Bronchial epithelial cell (primary cell): ENCODE data around the gene GRID2. TPM values are rescaled to one million over a fixed set of nuclear protein-coding genes. Genes with fewer than 3 reads are reported as not detected.

Experiments used
- DNase-seq: peaks from one replicate; pipeline ENCODE4 v3.0.0-alpha.2; 2010; ENCODE audit warnings: low read depth
- FAIRE-seq: peaks from 2 replicates; lab custom pipeline; 2011; peaks lifted over from hg19 to GRCh38; lab: Jason Lieb, UNC
- H3K27me3 ChIP-seq: 2 replicates; pipeline ENCODE4 v1.5.1; 2011; ENCODE audit warnings: low read length; ENCODE audit not compliant: control insufficient read depth, insufficient read depth
- H3K36me3 ChIP-seq: 2 replicates; pipeline ENCODE4 v1.5.1; 2011; ENCODE audit warnings: low read length; ENCODE audit not compliant: control insufficient read depth, insufficient read depth
- H3K4me3 ChIP-seq: 2 replicates; pipeline ENCODE4 v1.5.1; 2011; ENCODE audit warnings: mild to moderate bottlenecking, low read depth, low read length, control low read depth
- total RNA-seq: library from RNA; depleted of rRNA; stranded (reverse); fragments of >200 nt; gene quantifications from 2 replicates; pipeline ENCODE4 v1.2.1, GENCODE V29; 2014
- TF ChIP-seq, protein P1 (sequence below): IDR thresholded peaks from 2 replicates; pipeline ENCODE4 v1.5.1; 2011; ENCODE audit warnings: mild to moderate bottlenecking, moderate library complexity, low read length, control low read depth, inconsistent platforms; ENCODE audit not compliant: insufficient read depth, severe bottlenecking

GRID2 gene
- total RNA-seq, 1 donor from 2014 or later = not detected

GRCh38 chr4:93228021-93228420 lies 924.3 kb downstream of the GRID2 start:
- FAIRE-seq (no peak), DNase-seq (no peak)
- no peaks in the 10 kb centered on the region for H3K27me3 ChIP-seq
- H3K36me3 ChIP-seq = no peaks in the 10 kb centered on the region
- no peak overlapping the region for H3K4me3 ChIP-seq
- TF ChIP-seq, protein P1, sequence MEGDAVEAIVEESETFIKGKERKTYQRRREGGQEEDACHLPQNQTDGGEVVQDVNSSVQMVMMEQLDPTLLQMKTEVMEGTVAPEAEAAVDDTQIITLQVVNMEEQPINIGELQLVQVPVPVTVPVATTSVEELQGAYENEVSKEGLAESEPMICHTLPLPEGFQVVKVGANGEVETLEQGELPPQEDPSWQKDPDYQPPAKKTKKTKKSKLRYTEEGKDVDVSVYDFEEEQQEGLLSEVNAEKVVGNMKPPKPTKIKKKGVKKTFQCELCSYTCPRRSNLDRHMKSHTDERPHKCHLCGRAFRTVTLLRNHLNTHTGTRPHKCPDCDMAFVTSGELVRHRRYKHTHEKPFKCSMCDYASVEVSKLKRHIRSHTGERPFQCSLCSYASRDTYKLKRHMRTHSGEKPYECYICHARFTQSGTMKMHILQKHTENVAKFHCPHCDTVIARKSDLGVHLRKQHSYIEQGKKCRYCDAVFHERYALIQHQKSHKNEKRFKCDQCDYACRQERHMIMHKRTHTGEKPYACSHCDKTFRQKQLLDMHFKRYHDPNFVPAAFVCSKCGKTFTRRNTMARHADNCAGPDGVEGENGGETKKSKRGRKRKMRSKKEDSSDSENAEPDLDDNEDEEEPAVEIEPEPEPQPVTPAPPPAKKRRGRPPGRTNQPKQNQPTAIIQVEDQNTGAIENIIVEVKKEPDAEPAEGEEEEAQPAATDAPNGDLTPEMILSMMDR = no peak

- H3K27me3 ChIP-seq = no peaks in the 10 kb centered on the region
- no peak for DNase-seq
- no peak for FAIRE-seq
- TF ChIP-seq, protein P1 = no peak
- H3K4me3 ChIP-seq = no peak overlapping the region
- no peaks in the 10 kb centered on the region for H3K36me3 ChIP-seq
These were observed 929.1 kb downstream of the GRID2 start for GRCh38 chr4:93232883-93233282.

GRCh38 chr4:93237521-93237920 lies 933.8 kb downstream of the GRID2 start:
- DNase-seq = no peak
- H3K36me3 ChIP-seq = no peaks in the 10 kb centered on the region
- no peaks in the 10 kb centered on the region for H3K27me3 ChIP-seq
- H3K4me3 ChIP-seq = no peak overlapping the region
- TF ChIP-seq, protein P1 = no peak
- FAIRE-seq = no peak

DNA sequence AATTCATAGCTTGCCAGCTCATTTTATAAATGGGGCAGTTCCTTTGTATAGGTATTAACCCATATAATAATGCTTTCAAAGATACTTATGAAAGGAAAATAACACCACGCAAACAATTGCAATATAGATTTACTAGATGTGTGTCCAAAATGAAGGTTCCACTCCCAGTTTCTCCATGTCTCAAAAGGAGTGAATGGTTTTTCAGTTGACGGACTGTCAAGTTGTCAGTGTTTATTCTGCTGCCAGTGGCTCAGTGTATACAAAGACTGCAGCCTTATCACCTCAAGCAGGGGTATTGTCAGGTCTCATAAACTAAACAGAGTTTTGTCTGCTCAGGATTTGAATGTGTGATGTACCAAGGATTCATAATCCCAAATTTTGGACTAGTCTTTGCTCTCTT lies 939.5 kb downstream of the GRID2 start:
- TF ChIP-seq, protein P1 = no peak
- FAIRE-seq = no peak
- no peak for DNase-seq
- no peaks in the 10 kb centered on the region for H3K36me3 ChIP-seq
- no peaks in the 10 kb centered on the region for H3K27me3 ChIP-seq
- H3K4me3 ChIP-seq = no peak overlapping the region

GRCh38 chr4:93261207-93261606 lies 957.4 kb downstream of the GRID2 start:
- FAIRE-seq (no peak), DNase-seq (no peak)
- H3K27me3 ChIP-seq = no peaks in the 10 kb centered on the region
- H3K36me3 ChIP-seq = no peaks in the 10 kb centered on the region
- H3K4me3 ChIP-seq = no peak overlapping the region
- TF ChIP-seq, protein P1 = no peak

GRCh38 chr4:93263166-93263565 lies 959.4 kb downstream of the GRID2 start:
- no peak for DNase-seq
- Histone ChIP-seq H3K27me3 (no peaks in the 10 kb centered on the region), H3K4me3 (no peak overlapping the region), H3K36me3 (no peaks in the 10 kb centered on the region)
- FAIRE-seq = no peak
- TF ChIP-seq, protein P1 = no peak
